ENCODE data around the gene MED13. TPM values are rescaled to one million over a fixed set of nuclear protein-coding genes. Genes with fewer than 3 reads are reported as not detected.

Gene MED13
- total RNA-seq, 1 donor: 88.1 TPM

- TF ChIP-seq, protein P1, sequence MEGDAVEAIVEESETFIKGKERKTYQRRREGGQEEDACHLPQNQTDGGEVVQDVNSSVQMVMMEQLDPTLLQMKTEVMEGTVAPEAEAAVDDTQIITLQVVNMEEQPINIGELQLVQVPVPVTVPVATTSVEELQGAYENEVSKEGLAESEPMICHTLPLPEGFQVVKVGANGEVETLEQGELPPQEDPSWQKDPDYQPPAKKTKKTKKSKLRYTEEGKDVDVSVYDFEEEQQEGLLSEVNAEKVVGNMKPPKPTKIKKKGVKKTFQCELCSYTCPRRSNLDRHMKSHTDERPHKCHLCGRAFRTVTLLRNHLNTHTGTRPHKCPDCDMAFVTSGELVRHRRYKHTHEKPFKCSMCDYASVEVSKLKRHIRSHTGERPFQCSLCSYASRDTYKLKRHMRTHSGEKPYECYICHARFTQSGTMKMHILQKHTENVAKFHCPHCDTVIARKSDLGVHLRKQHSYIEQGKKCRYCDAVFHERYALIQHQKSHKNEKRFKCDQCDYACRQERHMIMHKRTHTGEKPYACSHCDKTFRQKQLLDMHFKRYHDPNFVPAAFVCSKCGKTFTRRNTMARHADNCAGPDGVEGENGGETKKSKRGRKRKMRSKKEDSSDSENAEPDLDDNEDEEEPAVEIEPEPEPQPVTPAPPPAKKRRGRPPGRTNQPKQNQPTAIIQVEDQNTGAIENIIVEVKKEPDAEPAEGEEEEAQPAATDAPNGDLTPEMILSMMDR (IDR thresholded peaks at IDR 0.05; ENCODE audit: insufficient read depth, low read depth, low read length): peak; percentile 64
- H3K4me3 ChIP-seq (ENCODE audit: low read depth, low read length): no peak overlapping the region
- peak; percentile 54 for DNase-seq (ENCODE audit: low read depth)
Measured at GRCh38 chr17:62109378-62109902, 44.4 kb upstream of the MED13 start.

DNA sequence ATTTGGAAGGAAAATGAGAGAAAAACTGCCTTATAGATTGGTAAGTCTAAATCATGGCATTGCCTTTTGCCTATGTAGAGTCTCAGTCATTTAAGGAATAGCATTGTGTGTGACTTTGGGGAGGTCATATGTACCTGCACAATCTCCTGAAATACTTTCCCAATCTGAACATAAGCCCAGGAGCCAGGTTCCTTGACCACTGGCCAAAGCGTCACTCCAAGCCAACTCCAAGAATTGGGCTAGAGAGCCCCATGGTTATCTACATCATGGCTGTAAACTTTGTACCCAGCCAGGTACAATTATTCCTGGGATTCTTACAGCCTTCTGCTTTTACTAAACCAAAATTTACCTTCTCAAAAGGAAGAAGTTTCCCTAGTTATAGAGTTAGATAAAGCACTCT is 40.8 kb upstream of the MED13 start:
- TF ChIP-seq, protein P1 (IDR thresholded peaks at IDR 0.05; ENCODE audit: insufficient read depth, low read depth, low read length): no peak
- H3K4me3 ChIP-seq (ENCODE audit: low read depth, low read length): no peak overlapping the region
- no peak for DNase-seq (ENCODE audit: low read depth)

GRCh38 chr17:62105357-62105756 is 40.3 kb upstream of the MED13 start:
- no peak for DNase-seq (ENCODE audit: low read depth)
- no peak overlapping the region for H3K4me3 ChIP-seq (ENCODE audit: low read depth, low read length)
- TF ChIP-seq, protein P1 (IDR thresholded peaks at IDR 0.05; ENCODE audit: insufficient read depth, low read depth, low read length): no peak

GRCh38 chr17:62101515-62101914 is 36.4 kb upstream of the MED13 start:
- TF ChIP-seq, protein P1 (IDR thresholded peaks at IDR 0.05; ENCODE audit: insufficient read depth, low read depth, low read length): no peak
- no peak for DNase-seq (ENCODE audit: low read depth)
- H3K4me3 ChIP-seq (ENCODE audit: low read depth, low read length): no peak overlapping the region

GRCh38 chr17:62101090-62101489 is 36.0 kb upstream of the MED13 start:
- no peak for DNase-seq (ENCODE audit: low read depth)
- TF ChIP-seq, protein P1 (IDR thresholded peaks at IDR 0.05; ENCODE audit: insufficient read depth, low read depth, low read length): no peak
- no peak overlapping the region for H3K4me3 ChIP-seq (ENCODE audit: low read depth, low read length)

DNA sequence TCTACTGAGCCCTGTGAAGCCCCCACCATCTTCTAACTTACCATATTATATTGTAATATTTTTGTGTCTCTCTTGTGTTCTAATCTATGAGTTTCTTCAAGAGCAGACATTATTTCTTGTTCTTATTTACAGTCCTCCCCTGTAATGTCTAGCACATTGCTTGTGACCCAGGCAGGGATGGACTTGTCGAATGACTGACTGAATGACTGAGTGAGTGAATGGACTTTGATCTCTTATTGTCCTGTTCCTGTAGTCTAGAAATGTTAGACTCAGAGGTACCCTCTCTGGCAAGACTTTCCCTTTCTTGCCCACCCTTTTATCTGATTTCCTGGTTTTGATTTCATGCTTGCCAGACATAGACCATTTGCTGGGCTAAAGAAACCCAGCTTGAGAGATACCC is 35.0 kb upstream of the MED13 start:
- no peak for DNase-seq (ENCODE audit: low read depth)
- H3K4me3 ChIP-seq (ENCODE audit: low read depth, low read length): no peak overlapping the region
- TF ChIP-seq, protein P1 (IDR thresholded peaks at IDR 0.05; ENCODE audit: insufficient read depth, low read depth, low read length): no peak

DNA sequence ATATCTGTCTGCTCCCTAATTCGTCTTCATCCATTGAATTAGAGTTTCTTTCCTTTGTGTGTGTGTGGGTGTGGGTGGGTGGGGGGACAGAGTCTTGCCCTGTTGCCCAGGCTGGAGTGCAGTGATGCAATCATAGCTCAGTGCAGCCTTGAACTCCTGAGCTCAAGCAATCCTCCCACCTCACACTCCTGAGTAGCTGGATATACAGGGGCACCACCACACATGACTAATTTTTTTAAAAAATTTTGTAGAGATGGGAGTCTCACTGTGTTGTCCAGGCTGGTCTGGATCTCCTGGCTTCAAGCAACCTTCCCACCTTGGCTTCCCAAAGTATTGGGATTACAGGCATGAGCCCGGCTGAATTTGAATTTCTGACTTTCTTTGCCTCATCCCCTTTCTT is 34.5 kb upstream of the MED13 start:
- TF ChIP-seq, protein P1 (IDR thresholded peaks at IDR 0.05; ENCODE audit: insufficient read depth, low read depth, low read length): no peak
- no peak overlapping the region for H3K4me3 ChIP-seq (ENCODE audit: low read depth, low read length)
- DNase-seq (ENCODE audit: low read depth): no peak
